Measurements from ENCODE around the gene DOCK9.

Gene DOCK9

GRCh38 chr13:98963917-98964316, 13.9 kb downstream of the DOCK9 start:
- no peak for DNase-seq (ENCODE audit: low spot score)
- TF ChIP-seq CTCF (IDR thresholded peaks at IDR 0.05; ENCODE audit: borderline replicate concordance, control extremely low read depth, extremely low read depth, insufficient read depth, missing control alignments): no peak
- in situ Hi-C loops (cut with MboI; ENCODE audit: low sequenced_read_pairs, unreplicated experiment): no loop called here

GRCh38 chr13:98962901-98963590, 14.8 kb downstream of the DOCK9 start:
- no peak for TF ChIP-seq CTCF (IDR thresholded peaks at IDR 0.05; ENCODE audit: borderline replicate concordance, control extremely low read depth, extremely low read depth, insufficient read depth, missing control alignments)
- DNase-seq (ENCODE audit: low spot score): no peak
- in situ Hi-C loops (cut with MboI; ENCODE audit: low sequenced_read_pairs, unreplicated experiment): no loop called here

GRCh38 chr13:98961503-98962105, 16.3 kb downstream of the DOCK9 start:
- TF ChIP-seq CTCF (IDR thresholded peaks at IDR 0.05; ENCODE audit: borderline replicate concordance, control extremely low read depth, extremely low read depth, insufficient read depth, missing control alignments): no peak
- in situ Hi-C loops (cut with MboI; ENCODE audit: low sequenced_read_pairs, unreplicated experiment): no loop called here
- DNase-seq (ENCODE audit: low spot score): no peak

- TF ChIP-seq CTCF (IDR thresholded peaks at IDR 0.05; ENCODE audit: borderline replicate concordance, control extremely low read depth, extremely low read depth, insufficient read depth, missing control alignments): no peak
- in situ Hi-C loops (cut with MboI; ENCODE audit: low sequenced_read_pairs, unreplicated experiment): no loop called here
- no peak for DNase-seq (ENCODE audit: low spot score)
Observed at GRCh38 chr13:98960606-98961502, 17.0 kb downstream of the DOCK9 start.

- in situ Hi-C loops (cut with MboI; ENCODE audit: low sequenced_read_pairs, unreplicated experiment): no loop called here
- TF ChIP-seq CTCF (IDR thresholded peaks at IDR 0.05; ENCODE audit: borderline replicate concordance, control extremely low read depth, extremely low read depth, insufficient read depth, missing control alignments): no peak
- DNase-seq (ENCODE audit: low spot score): no peak
Observed at GRCh38 chr13:98959786-98960605, 17.9 kb downstream of the DOCK9 start.

- DNase-seq (ENCODE audit: low spot score): no peak
- no peak for TF ChIP-seq CTCF (IDR thresholded peaks at IDR 0.05; ENCODE audit: borderline replicate concordance, control extremely low read depth, extremely low read depth, insufficient read depth, missing control alignments)
- in situ Hi-C loops (cut with MboI; ENCODE audit: low sequenced_read_pairs, unreplicated experiment): no loop called here
Observed at GRCh38 chr13:98959291-98959690, 18.6 kb downstream of the DOCK9 start.
